ENCODE results near the gene MYO15B.

Gene MYO15B

DNA sequence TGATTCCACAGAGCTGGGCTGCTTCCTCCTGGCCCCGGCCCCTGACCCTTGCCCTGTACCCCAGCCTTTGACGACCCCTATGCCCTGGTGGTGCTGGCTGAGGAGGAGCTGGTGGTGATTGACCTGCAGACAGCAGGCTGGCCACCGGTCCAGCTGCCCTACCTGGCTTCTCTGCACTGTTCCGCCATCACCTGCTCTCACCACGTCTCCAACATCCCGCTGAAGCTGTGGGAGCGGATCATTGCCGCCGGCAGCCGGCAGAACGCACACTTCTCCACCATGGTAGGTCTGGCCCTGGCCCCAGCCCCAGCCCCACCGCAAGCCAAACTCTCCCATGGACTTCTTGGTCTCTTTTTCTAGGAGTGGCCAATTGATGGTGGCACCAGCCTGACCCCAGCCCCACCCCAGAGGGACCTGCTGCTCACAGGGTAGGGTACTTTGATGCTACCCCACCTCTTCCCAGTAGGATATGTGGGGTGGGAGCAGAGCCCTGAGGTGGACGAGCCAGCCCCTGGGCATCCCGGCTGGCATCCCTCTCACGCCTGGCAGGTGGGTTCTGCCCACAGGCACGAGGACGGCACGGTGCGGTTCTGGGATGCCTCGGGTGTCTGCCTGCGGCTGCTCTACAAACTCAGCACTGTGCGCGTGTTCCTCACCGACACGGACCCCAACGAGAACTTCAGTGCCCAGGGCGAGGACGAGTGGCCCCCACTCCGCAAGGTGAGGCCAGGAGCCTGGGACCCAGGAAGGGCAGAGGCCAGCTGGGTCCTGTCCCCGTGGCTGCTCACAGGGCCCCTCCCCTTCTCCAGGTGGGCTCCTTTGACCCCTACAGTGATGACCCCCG, 19.0 kb upstream of the MYO15B start:
- TF ChIP-seq CTCF (IDR thresholded peaks at IDR 0.05; ENCODE audit: poor library complexity, severe bottlenecking) = no peak
- no peak for DNase-seq (ENCODE audit: low spot score)

GRCh38 chr17:75570034-75570676, 17.4 kb upstream of the MYO15B start:
- no peaks in the 10 kb centered on the region for H3K9me3 ChIP-seq (ENCODE audit: severe bottlenecking)
- TF ChIP-seq CTCF (IDR thresholded peaks at IDR 0.05; ENCODE audit: poor library complexity, severe bottlenecking) = no peak
- no peak overlapping the region for H3K27ac ChIP-seq (ENCODE audit: poor library complexity, severe bottlenecking)

More for the DNA sequence above, 19.0 kb upstream of the MYO15B start:
- H3K4me1 ChIP-seq (ENCODE audit: insufficient read depth, poor library complexity, severe bottlenecking) = no peaks in the 10 kb centered on the region
- H3K27ac ChIP-seq (ENCODE audit: poor library complexity, severe bottlenecking) = no peak overlapping the region
- no peak overlapping the region for H3K4me3 ChIP-seq (ENCODE audit: severe bottlenecking)
- ATAC-seq (ENCODE audit: low read depth) = no peak
- no peaks in the 10 kb centered on the region for H3K9me3 ChIP-seq (ENCODE audit: severe bottlenecking)
- no peaks in the 10 kb centered on the region for H3K36me3 ChIP-seq (ENCODE audit: low read depth)
- H3K27me3 ChIP-seq (ENCODE audit: insufficient read depth, poor library complexity, severe bottlenecking) = no peaks in the 10 kb centered on the region

GRCh38 chr17:75570772-75571171, 16.8 kb upstream of the MYO15B start:
- Histone ChIP-seq H3K9me3 (ENCODE audit: severe bottlenecking) (no peaks in the 10 kb centered on the region), H3K36me3 (ENCODE audit: low read depth) (no peaks in the 10 kb centered on the region), H3K27ac (ENCODE audit: poor library complexity, severe bottlenecking) (no peak overlapping the region), H3K27me3 (ENCODE audit: insufficient read depth, poor library complexity, severe bottlenecking) (no peaks in the 10 kb centered on the region), H3K4me1 (ENCODE audit: insufficient read depth, poor library complexity, severe bottlenecking) (no peaks in the 10 kb centered on the region), H3K4me3 (ENCODE audit: severe bottlenecking) (no peak overlapping the region)
- ATAC-seq (ENCODE audit: low read depth) = no peak
- DNase-seq (ENCODE audit: low spot score) = peak; percentile 68
- TF ChIP-seq CTCF (IDR thresholded peaks at IDR 0.05; ENCODE audit: poor library complexity, severe bottlenecking) = no peak

More at GRCh38 chr17:75570034-75570676, 17.4 kb upstream of the MYO15B start:
- Histone ChIP-seq H3K27me3 (ENCODE audit: insufficient read depth, poor library complexity, severe bottlenecking) (no peaks in the 10 kb centered on the region), H3K4me3 (ENCODE audit: severe bottlenecking) (no peak overlapping the region), H3K4me1 (ENCODE audit: insufficient read depth, poor library complexity, severe bottlenecking) (no peaks in the 10 kb centered on the region), H3K36me3 (ENCODE audit: low read depth) (no peaks in the 10 kb centered on the region)
- DNase-seq (ENCODE audit: low spot score) (peak; percentile 70), ATAC-seq (ENCODE audit: low read depth) (no peak)

DNA sequence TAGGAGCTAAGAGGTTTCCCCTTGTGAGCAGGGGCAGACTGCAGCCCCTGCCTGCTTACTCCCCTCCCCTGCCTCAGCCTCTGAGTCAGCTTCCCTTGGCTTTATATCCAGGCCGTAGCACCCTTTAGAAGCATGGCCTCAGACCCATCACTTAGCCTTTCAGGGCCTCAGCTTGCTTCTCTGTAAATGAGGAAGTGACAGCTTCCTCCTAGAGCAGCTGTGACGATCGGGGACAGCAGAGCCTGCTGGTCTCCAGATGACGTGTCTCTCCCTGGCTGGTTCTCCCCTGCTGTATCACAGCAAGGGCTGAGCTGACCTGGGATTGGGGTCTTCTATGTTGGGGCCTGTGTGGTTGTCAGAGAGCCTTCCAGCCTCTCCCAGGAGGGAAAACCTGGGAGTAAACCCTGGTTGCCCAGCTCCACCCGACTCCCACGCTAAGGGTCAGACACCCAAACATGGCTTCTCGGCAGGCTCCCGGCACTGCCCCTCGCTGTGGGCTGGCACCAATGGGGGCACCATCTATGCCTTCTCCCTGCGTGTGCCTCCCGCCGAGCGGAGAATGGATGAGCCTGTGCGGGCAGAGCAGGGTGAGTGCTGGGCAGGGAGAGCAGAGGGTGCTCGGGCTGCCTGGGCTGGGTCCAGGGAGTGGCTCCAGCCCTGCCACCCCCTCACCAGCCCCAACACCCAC, 16.3 kb upstream of the MYO15B start:
- Histone ChIP-seq H3K9me3 (ENCODE audit: severe bottlenecking) (no peaks in the 10 kb centered on the region), H3K4me1 (ENCODE audit: insufficient read depth, poor library complexity, severe bottlenecking) (no peaks in the 10 kb centered on the region), H3K27me3 (ENCODE audit: insufficient read depth, poor library complexity, severe bottlenecking) (no peaks in the 10 kb centered on the region), H3K36me3 (ENCODE audit: low read depth) (no peaks in the 10 kb centered on the region), H3K27ac (ENCODE audit: poor library complexity, severe bottlenecking) (no peak overlapping the region), H3K4me3 (ENCODE audit: severe bottlenecking) (no peak overlapping the region)
- no peak for DNase-seq (ENCODE audit: low spot score)
- ATAC-seq (ENCODE audit: low read depth) = no peak
- TF ChIP-seq CTCF (IDR thresholded peaks at IDR 0.05; ENCODE audit: poor library complexity, severe bottlenecking) = no peak

All from RWPE2 (cell line).